B cell (primary cell): ENCODE data around the gene ZBTB16. TPM values are rescaled to one million over a fixed set of nuclear protein-coding genes. Genes with fewer than 3 reads are reported as not detected.

Experiments used
- ATAC-seq: fragments of 200-7000 bp; cut with Tn5 transposase; one replicate; pipeline ENCODE4 v1.10.0; 2021; ENCODE audit warnings: low read depth, mild to moderate bottlenecking, moderate number of reproducible peaks, moderate library complexity
- CTCF ChIA-PET: fragments of 350-600 bp; sonication (Branson Sonifier 250); formaldehyde crosslinking; loops from one replicate; lab custom pipeline; 2021; ENCODE audit warnings: antibody characterized with exemption, inconsistent platforms; lab: Charles Lee
- POLR2A ChIA-PET: fragments of 350-600 bp; sonication (Branson Sonifier 250); formaldehyde crosslinking; loops from one replicate; lab custom pipeline; 2021; ENCODE audit warnings: antibody characterized with exemption; lab: Charles Lee
- DNase-seq: peaks from one replicate; pipeline ENCODE4 v3.0.0; 2013
- H2AFZ ChIP-seq: 2 replicates; pipeline ENCODE4 v1.6.1; 2012; ENCODE audit warnings: mild to moderate bottlenecking, low read depth, low read length; ENCODE audit not compliant: insufficient read depth, poor library complexity, severe bottlenecking
- H3K27ac ChIP-seq, 2 donors: 1 replicate in 1 of 2; 2 replicates in 1 of 2; pipeline ENCODE4 v1.5.1; 2012 to 2013; ENCODE audit warnings: low read length in 2 of 2, mild to moderate bottlenecking in 2 of 2, moderate library complexity in 1 of 2
- H3K27me3 ChIP-seq, 4 experiments: fragments of 200-600 bp in 1 of 4; sonication (generic) in 1 of 4; replicated peaks in 1 of 4; 1 replicate in 2 of 4; 2 replicates in 2 of 4; pipeline versions ENCODE4 v1.6.1 to v1.7.0; 2013 to 2016; ENCODE audit warnings: low read length in 3 of 4, mild to moderate bottlenecking in 2 of 4, mixed read lengths in 1 of 4, moderate library complexity in 1 of 4; ENCODE audit not compliant: insufficient read depth in 4 of 4, control insufficient read depth in 3 of 4; ENCODE audit errors: control extremely low read depth in 1 of 4
- H3K36me3 ChIP-seq, 2 experiments: replicated peaks in 1 of 2; 1 replicate in 1 of 2; 2 replicates in 1 of 2; pipeline versions ENCODE4 v1.6.1 to v1.7.1; 2013; ENCODE audit warnings: low read length in 1 of 2; ENCODE audit not compliant: insufficient read depth in 2 of 2, control insufficient read depth in 1 of 2; ENCODE audit errors: control extremely low read depth in 1 of 2, extremely low read depth in 1 of 2
- H3K4me1 ChIP-seq, 2 donors: fragments of 200-600 bp in 1 of 2; sonication (generic) in 1 of 2; 1 replicate in 1 of 2; 2 replicates in 1 of 2; pipeline versions ENCODE4 v1.5.1 to v1.6.1; 2013 to 2017; ENCODE audit warnings: low read length in 2 of 2; ENCODE audit not compliant: control insufficient read depth in 2 of 2, insufficient read depth in 2 of 2
- H3K4me2 ChIP-seq: replicated peaks from 2 replicates; pipeline ENCODE3; 2012; ENCODE audit warnings: mild to moderate bottlenecking, low read depth, low read length; ENCODE audit not compliant: poor library complexity, severe bottlenecking
- H3K4me3 ChIP-seq, 5 experiments: fragments of 200-600 bp in 1 of 5; sonication (generic) in 1 of 5; 1 replicate in 3 of 5; 2 replicates in 2 of 5; pipeline versions ENCODE4 v1.5.1 to v1.7.0; 2011 to 2016; ENCODE audit warnings: low read length in 4 of 5, mild to moderate bottlenecking in 4 of 5, low read depth in 2 of 5, control low read depth in 1 of 5, moderate library complexity in 1 of 5; ENCODE audit not compliant: insufficient read depth in 1 of 5; ENCODE audit errors: control extremely low read depth in 1 of 5, extremely low read depth in 1 of 5
- H3K79me2 ChIP-seq: fragments of 200-600 bp; sonication (generic); one replicate; pipeline ENCODE4 v1.6.0; 2016; ENCODE audit warnings: low read length; ENCODE audit not compliant: control insufficient read depth, insufficient read depth
- H3K9ac ChIP-seq: fragments of 200-600 bp; sonication (generic); 2 replicates; pipeline ENCODE4 v1.6.1; 2017; ENCODE audit warnings: mild to moderate bottlenecking, low read length, moderate library complexity
- H3K9me3 ChIP-seq, 3 donors: one replicate each; pipeline versions ENCODE4 v1.6.1 to v1.7.1; 2013; ENCODE audit warnings: low read length in 2 of 3; ENCODE audit not compliant: control insufficient read depth in 2 of 3, insufficient read depth in 1 of 3; ENCODE audit errors: control extremely low read depth in 1 of 3
- H4K20me1 ChIP-seq: 2 replicates; pipeline ENCODE4 v1.6.0; 2012; ENCODE audit warnings: mild to moderate bottlenecking, low read length; ENCODE audit not compliant: insufficient read depth, control insufficient read depth, poor library complexity, severe bottlenecking
- H3K27ac Mint-ChIP-seq: one replicate; pipeline ENCODE4 v1.8.0; 2021; ENCODE audit warnings: mixed read lengths
- H3K27me3 Mint-ChIP-seq: one replicate; pipeline ENCODE4 v1.8.0; 2021; ENCODE audit warnings: mixed read lengths
- H3K4me1 Mint-ChIP-seq: one replicate; pipeline ENCODE4 v1.8.0; 2021; ENCODE audit warnings: mixed read lengths
- H3K4me3 Mint-ChIP-seq: one replicate; pipeline ENCODE4 v1.8.0; 2021; ENCODE audit warnings: mixed read lengths
- H3K9me3 Mint-ChIP-seq: one replicate; pipeline ENCODE4 v1.8.0; 2022; ENCODE audit warnings: mixed read lengths; ENCODE audit not compliant: insufficient read depth
- EZH2 ChIP-seq: IDR thresholded peaks from 2 replicates; pipeline ENCODE4 v1.6.1; 2012; ENCODE audit warnings: borderline replicate concordance, low read depth, mild to moderate bottlenecking, moderate library complexity, low read length; ENCODE audit not compliant: insufficient read depth, poor library complexity, severe bottlenecking
- WGBS: methylation state at CpG from one replicate; pipeline ENCODE4 v1.1.5; 2013; ENCODE audit warnings: missing lambda C conversion rate; ENCODE audit not compliant: insufficient coverage; 5-methylcytosine and 5-hydroxymethylcytosine counted together
- intact Hi-C: fragments of 100-400 bp; cut with micrococcal nuclease; formaldehyde crosslinking; loops from one replicate; pipeline ENCODE4 v1.10.0; 2022
- polyA plus RNA-seq: library from polyadenylated mRNA; depleted of rRNA; stranded (reverse); fragments of >200 nt; gene quantifications from 2 replicates; pipeline ENCODE4 v1.2.3, GENCODE V29; 2012
- total RNA-seq, 2 donors: library from RNA; stranded (reverse); fragments of 120-200 nt in 1 of 2; gene quantifications; 1 replicate in 1 of 2; 2 replicates in 1 of 2; pipeline versions ENCODE4 v1.2.3 to v1.2.4, GENCODE V29; 2013 to 2022
- TF ChIP-seq, protein P1 (sequence below): fragments of 200-600 bp; IDR thresholded peaks from one replicate; pipeline ENCODE4 v1.8.0; 2022; ENCODE audit warnings: antibody characterized with exemption, mild to moderate bottlenecking

Gene ZBTB16
- total and polyA plus RNA-seq, 2 donors (not counting 1 experiment from before 2014, with no cell fraction given): 16.0 to 20.6 TPM

DNA sequence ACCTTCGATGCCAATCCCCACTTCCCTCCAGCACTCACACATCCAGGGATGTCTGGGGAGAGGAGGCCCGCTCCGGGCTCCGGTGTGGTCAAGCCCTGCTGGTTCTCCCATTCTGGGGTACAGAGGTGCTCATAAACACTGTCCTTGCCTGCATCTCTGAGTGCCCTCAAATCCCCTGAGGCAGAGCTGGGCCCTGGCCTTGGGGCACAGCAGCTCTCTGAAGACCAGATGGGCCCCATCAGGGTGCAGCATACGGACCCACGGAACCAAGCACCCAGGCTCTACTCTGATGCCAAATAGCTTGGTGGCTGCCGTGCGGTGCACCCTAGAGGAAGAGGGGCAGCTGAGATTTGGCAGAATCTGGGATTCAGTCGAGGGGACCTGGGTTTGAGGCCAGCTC is 201.0 kb downstream of the ZBTB16 start:
- ChIA-PET CTCF (interaction anchor here (0.5 to 12.3 kb wide), 71 partner anchors 8 to 1923 kb away, joined by 3 to 592 read pairs (median 6); partner anchors contain the start of genes HTR3A, HTR3B, TTC12 and ZBTB16), POLR2A (interaction anchor here (0.6 to 3.9 kb wide), 7 partner anchors 81 to 464 kb away, joined by 3 to 17 read pairs (median 5); no protein-coding TSS in a partner anchor)
- peak overlapping the region; percentile 73 for H3K27ac Mint-ChIP-seq
- peak overlapping the region in 1 of 2 donors; percentile 24 for H3K27ac ChIP-seq
- H3K27me3 Mint-ChIP-seq: no peaks in the 10 kb centered on the region
- WGBS: 69% methylated on average over 7 of the region's 9 CpGs
- peak overlapping the region; percentile 40 for H3K4me3 Mint-ChIP-seq
- H3K4me1 Mint-ChIP-seq: peaks cover 32% of the 10 kb centered on the region
- H3K4me2 ChIP-seq: peak overlapping the region; percentile 58
- DNase-seq (no peak), ATAC-seq (no peak)
- H3K9me3 Mint-ChIP-seq: no peaks in the 10 kb centered on the region
- H3K9ac ChIP-seq: no peak overlapping the region
- no peak for TF ChIP-seq EZH2
- TF ChIP-seq, protein P1, sequence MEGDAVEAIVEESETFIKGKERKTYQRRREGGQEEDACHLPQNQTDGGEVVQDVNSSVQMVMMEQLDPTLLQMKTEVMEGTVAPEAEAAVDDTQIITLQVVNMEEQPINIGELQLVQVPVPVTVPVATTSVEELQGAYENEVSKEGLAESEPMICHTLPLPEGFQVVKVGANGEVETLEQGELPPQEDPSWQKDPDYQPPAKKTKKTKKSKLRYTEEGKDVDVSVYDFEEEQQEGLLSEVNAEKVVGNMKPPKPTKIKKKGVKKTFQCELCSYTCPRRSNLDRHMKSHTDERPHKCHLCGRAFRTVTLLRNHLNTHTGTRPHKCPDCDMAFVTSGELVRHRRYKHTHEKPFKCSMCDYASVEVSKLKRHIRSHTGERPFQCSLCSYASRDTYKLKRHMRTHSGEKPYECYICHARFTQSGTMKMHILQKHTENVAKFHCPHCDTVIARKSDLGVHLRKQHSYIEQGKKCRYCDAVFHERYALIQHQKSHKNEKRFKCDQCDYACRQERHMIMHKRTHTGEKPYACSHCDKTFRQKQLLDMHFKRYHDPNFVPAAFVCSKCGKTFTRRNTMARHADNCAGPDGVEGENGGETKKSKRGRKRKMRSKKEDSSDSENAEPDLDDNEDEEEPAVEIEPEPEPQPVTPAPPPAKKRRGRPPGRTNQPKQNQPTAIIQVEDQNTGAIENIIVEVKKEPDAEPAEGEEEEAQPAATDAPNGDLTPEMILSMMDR: no peak
- H3K36me3 ChIP-seq: no peaks in the 10 kb centered on the region
- peaks cover 0 to 3% (median 1%) of the 10 kb centered on the region in 4 experiments for H3K27me3 ChIP-seq
- H3K9me3 ChIP-seq: no peaks in the 10 kb centered on the region
- H3K4me1 ChIP-seq: peaks cover 30 to 34% of the 10 kb centered on the region in 2 donors
- H3K4me3 ChIP-seq: no peak overlapping the region
- no peak overlapping the region for H2AFZ ChIP-seq
- intact Hi-C loops: no loop called here
- no peaks in the 10 kb centered on the region for H3K79me2 ChIP-seq
- no peaks in the 10 kb centered on the region for H4K20me1 ChIP-seq

DNA sequence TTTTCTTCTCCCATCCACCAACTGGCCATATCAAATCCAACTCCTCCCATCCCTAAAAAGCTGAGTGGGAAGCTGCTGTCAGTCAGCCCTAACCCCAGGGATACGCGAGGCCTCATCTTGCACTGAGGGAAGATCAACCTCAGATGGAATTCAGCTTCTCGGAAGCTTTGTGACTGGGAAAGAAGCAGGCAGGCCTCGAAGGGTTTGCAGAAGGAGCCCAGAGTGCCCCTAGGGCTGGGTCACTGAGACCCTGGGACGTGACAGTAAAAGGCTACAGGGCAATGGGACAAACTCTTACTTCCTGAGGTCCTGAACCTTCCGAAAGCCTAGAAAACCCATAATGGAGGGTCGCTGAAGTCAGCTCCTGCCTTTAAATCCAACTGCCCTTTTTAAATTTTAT is 202.3 kb downstream of the ZBTB16 start:
- ChIA-PET POLR2A (interaction anchor here (1.9 to 3.9 kb wide), 2 partner anchors 268 to 365 kb away, joined by 10 to 17 read pairs; no protein-coding TSS in a partner anchor), CTCF (interaction anchor here (0.7 to 12.3 kb wide), 68 partner anchors 8 to 1982 kb away, joined by 3 to 592 read pairs (median 6); partner anchors contain the start of genes HTR3A, HTR3B, TTC12 and ZBTB16)
- no peak for TF ChIP-seq EZH2
- TF ChIP-seq, protein P1: no peak
- Histone ChIP-seq H3K4me1 (peaks cover 30 to 34% of the 10 kb centered on the region in 2 donors), H3K79me2 (no peaks in the 10 kb centered on the region), H3K27me3 (peaks cover 0 to 3% (median 1%) of the 10 kb centered on the region in 4 experiments), H3K27ac (no peak overlapping the region), H3K36me3 (no peaks in the 10 kb centered on the region), H4K20me1 (no peaks in the 10 kb centered on the region), H3K9me3 (no peaks in the 10 kb centered on the region), H3K4me3 (no peak overlapping the region), H3K4me2 (no peak overlapping the region), H2AFZ (no peak overlapping the region), H3K9ac (no peak overlapping the region)
- peaks cover 32% of the 10 kb centered on the region for H3K4me1 Mint-ChIP-seq
- H3K9me3 Mint-ChIP-seq: no peaks in the 10 kb centered on the region
- no peak overlapping the region for H3K4me3 Mint-ChIP-seq
- H3K27ac Mint-ChIP-seq: no peak overlapping the region
- 93% methylated on average over 6 of the region's 7 CpGs for WGBS
- intact Hi-C loops: loop anchor here (1.0 kb wide), 7 partner anchors 101 to 956 kb away; no protein-coding TSS in a partner anchor
- ATAC-seq: no peak
- no peaks in the 10 kb centered on the region for H3K27me3 Mint-ChIP-seq
- no peak for DNase-seq
